GM12865 (cell line): ENCODE data around the gene SLCO3A1.

Experiments
- DNase-seq: peaks from one replicate; pipeline ENCODE4 v3.0.0; 2010; ENCODE audit warnings: low read depth
- H3K4me3 ChIP-seq: 2 replicates; pipeline ENCODE4 v1.5.1; 2011; ENCODE audit warnings: mild to moderate bottlenecking, low read depth, low read length, control low read depth
- CTCF ChIP-seq: IDR thresholded peaks from 2 replicates; pipeline ENCODE4 v1.5.1; 2011; ENCODE audit warnings: low read length, control low read depth, low read depth, inconsistent platforms; ENCODE audit not compliant: insufficient read depth; ENCODE audit errors: missing control alignments

The SLCO3A1 gene

GRCh38 chr15:91926908-91927270, 73.4 kb downstream of the SLCO3A1 start:
- TF ChIP-seq CTCF: no peak
- no peak overlapping the region for H3K4me3 ChIP-seq
- DNase-seq: no peak

- no peak for DNase-seq
- no peak overlapping the region for H3K4me3 ChIP-seq
- TF ChIP-seq CTCF: no peak
Observed at GRCh38 chr15:91927585-91927984, 74.1 kb downstream of the SLCO3A1 start.

GRCh38 chr15:91928675-91929074, 75.2 kb downstream of the SLCO3A1 start:
- TF ChIP-seq CTCF: no peak
- H3K4me3 ChIP-seq: no peak overlapping the region
- no peak for DNase-seq

- no peak for TF ChIP-seq CTCF
- DNase-seq: no peak
- H3K4me3 ChIP-seq: no peak overlapping the region
Observed at GRCh38 chr15:91929509-91929908, 76.0 kb downstream of the SLCO3A1 start.

- TF ChIP-seq CTCF: no peak
- no peak for DNase-seq
- no peak overlapping the region for H3K4me3 ChIP-seq
Observed at GRCh38 chr15:91930092-91930491, 76.6 kb downstream of the SLCO3A1 start.

- H3K4me3 ChIP-seq: no peak overlapping the region
- DNase-seq: no peak
- TF ChIP-seq CTCF: no peak
Observed at GRCh38 chr15:91936182-91936775, 82.8 kb downstream of the SLCO3A1 start.

GRCh38 chr15:91936927-91937326, 83.4 kb downstream of the SLCO3A1 start:
- no peak overlapping the region for H3K4me3 ChIP-seq
- no peak for DNase-seq
- TF ChIP-seq CTCF: no peak
